ENCODE data around the gene PACRG. TPM values are rescaled to one million over a fixed set of nuclear protein-coding genes. Genes with fewer than 3 reads are reported as not detected.

The PACRG gene
- total and polyA plus RNA-seq, 2 experiments from 2014 or later, result not detected

DNA sequence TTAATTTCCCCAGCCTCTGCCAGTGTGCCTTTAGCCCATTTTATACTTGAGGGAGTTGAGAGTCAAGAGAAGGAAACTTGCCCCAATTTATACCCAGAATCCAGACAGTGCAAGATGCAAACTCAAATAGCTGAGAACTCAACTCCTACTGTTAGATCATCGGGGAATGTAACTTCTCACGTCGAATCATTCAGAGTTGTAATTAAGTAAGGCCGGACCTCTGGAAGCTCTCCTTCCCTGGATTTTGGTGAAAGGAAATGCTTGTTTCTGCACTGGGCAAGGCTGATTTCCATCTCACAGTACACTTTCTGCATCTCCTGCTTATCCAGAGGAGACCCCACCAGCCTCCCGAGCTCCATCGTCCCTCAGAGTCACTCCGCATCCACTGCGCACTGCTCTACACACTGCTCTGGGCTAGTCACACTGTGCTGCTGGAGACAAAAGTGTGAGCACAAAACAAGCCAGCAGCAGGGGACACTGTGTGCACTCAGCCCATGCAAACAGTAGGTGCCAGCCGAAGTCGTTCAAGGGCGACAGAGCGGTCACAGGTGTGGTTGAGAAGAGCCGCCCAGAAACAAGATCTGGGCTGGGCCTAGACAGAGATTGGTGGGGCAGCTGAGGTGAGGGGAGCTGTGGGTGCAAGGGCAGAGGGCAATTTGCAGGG lies 536.4 kb downstream of the PACRG start:
- Histone ChIP-seq H3K4me3 (no peak overlapping the region), H3K9me3 (ENCODE audit: low read depth) (no peaks in the 10 kb centered on the region), H3K27me3 (replicated peaks; ENCODE audit: insufficient read depth) (no peaks in the 10 kb centered on the region; the same call in 1 of the 2 replicates), H3K36me3 (ENCODE audit: low read depth) (no peaks in the 10 kb centered on the region), H4K20me1 (ENCODE audit: insufficient read depth) (no peaks in the 10 kb centered on the region), H3K27ac (no peak overlapping the region), H3K9ac (no peak overlapping the region), H3F3A (ENCODE audit: insufficient read depth) (no peaks in the 10 kb centered on the region), H3K4me1 (ENCODE audit: insufficient read depth) (no peaks in the 10 kb centered on the region), H3K4me2 (ENCODE audit: unreplicated experiment) (no peak overlapping the region), H3K9me2 (ENCODE audit: insufficient read depth) (no peaks in the 10 kb centered on the region), H3K79me2 (ENCODE audit: insufficient read depth) (no peaks in the 10 kb centered on the region), H2AFZ (no peak overlapping the region)
- no peak for DNase-seq
- in situ Hi-C loops (cut with MboI), result no loop called here
- WGBS, 2 experiments (ENCODE audit: low coverage in 1 of 2, low lambda C conversion rate in 2 of 2, missing lambda C conversion rate in 2 of 2), result 91% methylated on average over 13 of the region's 13 CpGs
- TF ChIP-seq EZH2 (IDR thresholded peaks at IDR 0.05; ENCODE audit: insufficient read depth, poor library complexity, severe bottlenecking), result no peak
- no peak for TF ChIP-seq EZH2phosphoT487 (IDR thresholded peaks at IDR 0.05; ENCODE audit: insufficient read depth, low read depth)

DNA sequence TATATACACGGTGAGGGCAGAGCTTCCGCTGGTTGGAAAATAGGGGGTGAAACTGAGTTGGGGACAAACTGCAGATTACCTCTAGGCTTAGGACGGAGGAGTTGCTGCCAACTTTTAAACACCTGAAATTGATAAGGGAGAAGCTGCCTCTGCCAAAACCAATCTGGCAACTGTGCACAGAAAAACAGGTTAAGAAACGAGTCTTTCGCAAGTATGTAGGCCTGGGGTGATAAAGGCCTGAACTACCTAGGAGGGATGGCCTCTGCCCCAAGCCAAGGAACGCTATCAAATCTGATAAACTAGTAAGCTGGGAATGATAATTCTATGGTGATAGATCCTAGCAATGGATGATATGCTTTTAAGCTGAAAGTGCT lies 536.9 kb downstream of the PACRG start:
- Histone ChIP-seq H3K9me3 (ENCODE audit: low read depth) (no peaks in the 10 kb centered on the region), H3K4me3 (no peak overlapping the region), H3K4me2 (ENCODE audit: unreplicated experiment) (no peak overlapping the region), H3F3A (ENCODE audit: insufficient read depth) (no peaks in the 10 kb centered on the region), H3K79me2 (ENCODE audit: insufficient read depth) (no peaks in the 10 kb centered on the region), H3K4me1 (ENCODE audit: insufficient read depth) (no peaks in the 10 kb centered on the region), H3K27ac (no peak overlapping the region), H3K9ac (no peak overlapping the region), H3K9me2 (ENCODE audit: insufficient read depth) (no peaks in the 10 kb centered on the region), H4K20me1 (ENCODE audit: insufficient read depth) (no peaks in the 10 kb centered on the region), H3K27me3 (replicated peaks; ENCODE audit: insufficient read depth) (no peaks in the 10 kb centered on the region; the same call in 1 of the 2 replicates), H3K36me3 (ENCODE audit: low read depth) (no peaks in the 10 kb centered on the region), H2AFZ (no peak overlapping the region)
- TF ChIP-seq EZH2phosphoT487 (IDR thresholded peaks at IDR 0.05; ENCODE audit: insufficient read depth, low read depth), result no peak
- no peak for TF ChIP-seq EZH2 (IDR thresholded peaks at IDR 0.05; ENCODE audit: insufficient read depth, poor library complexity, severe bottlenecking)
- DNase-seq, result no peak
- in situ Hi-C loops (cut with MboI), result no loop called here
- 68 to 70% methylated on average over 6 of the region's 6 CpGs for WGBS, 2 experiments (ENCODE audit: low coverage in 1 of 2, low lambda C conversion rate in 2 of 2, missing lambda C conversion rate in 2 of 2)

DNA sequence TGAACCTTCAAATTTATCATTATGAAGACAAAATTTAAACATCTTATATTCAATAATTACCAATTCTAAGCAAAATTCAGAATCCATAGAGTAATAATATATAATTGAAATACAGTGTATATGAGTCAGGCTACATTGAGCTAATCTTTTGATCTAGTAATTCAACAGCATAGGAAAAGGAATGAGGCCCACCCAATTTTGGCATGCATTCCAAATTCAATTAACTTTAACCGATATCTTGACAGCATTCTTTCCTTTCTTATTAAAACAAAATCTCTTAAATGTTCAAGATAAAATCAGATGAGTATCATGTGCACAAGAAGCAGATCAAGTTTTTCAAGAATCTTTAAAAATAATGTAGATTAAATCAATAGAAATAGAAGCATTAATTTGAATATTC lies 553.9 kb downstream of the PACRG start:
- Histone ChIP-seq H4K20me1 (ENCODE audit: insufficient read depth) (no peaks in the 10 kb centered on the region), H3F3A (ENCODE audit: insufficient read depth) (no peaks in the 10 kb centered on the region), H2AFZ (no peak overlapping the region), H3K27me3 (replicated peaks; ENCODE audit: insufficient read depth) (no peaks in the 10 kb centered on the region), H3K79me2 (ENCODE audit: insufficient read depth) (no peaks in the 10 kb centered on the region), H3K27ac (no peak overlapping the region), H3K4me3 (no peak overlapping the region), H3K9me3 (ENCODE audit: low read depth) (no peaks in the 10 kb centered on the region), H3K9me2 (ENCODE audit: insufficient read depth) (no peaks in the 10 kb centered on the region), H3K9ac (no peak overlapping the region), H3K36me3 (ENCODE audit: low read depth) (no peaks in the 10 kb centered on the region), H3K4me1 (ENCODE audit: insufficient read depth) (no peaks in the 10 kb centered on the region), H3K4me2 (ENCODE audit: unreplicated experiment) (no peak overlapping the region)
- 58 to 67% methylated on average over 1 of the region's 1 CpG for WGBS, 2 experiments (ENCODE audit: low coverage in 1 of 2, low lambda C conversion rate in 2 of 2, missing lambda C conversion rate in 2 of 2)
- no peak for DNase-seq
- in situ Hi-C loops (cut with MboI), result no loop called here
- TF ChIP-seq EZH2phosphoT487 (IDR thresholded peaks at IDR 0.05; ENCODE audit: insufficient read depth, low read depth) (no peak), EZH2 (IDR thresholded peaks at IDR 0.05; ENCODE audit: insufficient read depth, poor library complexity, severe bottlenecking) (no peak)

DNA sequence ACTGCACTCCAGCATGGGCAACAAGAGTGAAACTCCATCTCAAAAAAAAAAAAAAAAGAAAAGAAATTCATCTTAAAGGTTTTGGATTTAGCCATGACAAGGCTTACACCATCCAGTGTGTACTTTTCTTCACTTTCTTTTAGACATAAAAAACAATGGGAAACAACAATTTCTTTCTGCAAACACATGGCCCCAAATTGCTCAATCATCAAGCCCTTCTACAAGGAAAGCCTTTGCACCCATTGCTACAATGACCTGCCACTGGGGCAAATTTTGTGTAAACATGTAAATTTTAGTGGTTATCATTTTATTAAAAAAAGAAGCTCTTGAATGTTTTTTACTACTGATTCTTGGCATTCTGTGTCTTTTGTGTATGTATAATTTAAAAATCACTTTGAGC lies 554.9 kb downstream of the PACRG start:
- Histone ChIP-seq H3K9ac (no peak overlapping the region), H3K4me3 (no peak overlapping the region), H3K9me2 (ENCODE audit: insufficient read depth) (no peaks in the 10 kb centered on the region), H3F3A (ENCODE audit: insufficient read depth) (no peaks in the 10 kb centered on the region), H3K79me2 (ENCODE audit: insufficient read depth) (no peaks in the 10 kb centered on the region), H3K27ac (no peak overlapping the region), H3K9me3 (ENCODE audit: low read depth) (no peaks in the 10 kb centered on the region), H3K4me2 (ENCODE audit: unreplicated experiment) (no peak overlapping the region), H2AFZ (no peak overlapping the region), H4K20me1 (ENCODE audit: insufficient read depth) (no peaks in the 10 kb centered on the region), H3K27me3 (replicated peaks; ENCODE audit: insufficient read depth) (no peaks in the 10 kb centered on the region), H3K36me3 (ENCODE audit: low read depth) (no peaks in the 10 kb centered on the region), H3K4me1 (ENCODE audit: insufficient read depth) (no peaks in the 10 kb centered on the region)
- in situ Hi-C loops (cut with MboI), result no loop called here
- TF ChIP-seq EZH2phosphoT487 (IDR thresholded peaks at IDR 0.05; ENCODE audit: insufficient read depth, low read depth) (no peak), EZH2 (IDR thresholded peaks at IDR 0.05; ENCODE audit: insufficient read depth, poor library complexity, severe bottlenecking) (no peak)
- no peak for DNase-seq

DNA sequence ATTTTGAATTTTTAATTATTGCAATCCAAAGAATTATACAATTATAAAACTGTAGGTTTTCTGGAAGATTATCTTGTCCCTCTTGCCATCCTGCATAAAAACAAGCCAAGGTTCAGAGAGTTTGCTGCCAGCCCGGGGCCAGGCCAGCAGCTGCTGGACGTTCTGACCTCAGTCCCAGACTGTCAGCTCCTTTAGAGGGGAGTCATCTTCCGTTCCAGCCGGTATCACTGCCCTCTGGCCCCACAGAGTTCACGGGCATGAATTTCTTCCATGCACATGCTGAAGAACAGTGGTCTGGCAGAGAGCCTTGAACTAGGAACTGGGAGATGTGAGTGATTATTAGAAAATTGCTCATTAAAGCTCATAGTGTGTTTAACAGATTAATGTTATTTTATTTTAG lies 556.4 kb downstream of the PACRG start:
- Histone ChIP-seq H3K9ac (no peak overlapping the region), H3K9me2 (ENCODE audit: insufficient read depth) (no peaks in the 10 kb centered on the region), H3F3A (ENCODE audit: insufficient read depth) (no peaks in the 10 kb centered on the region), H4K20me1 (ENCODE audit: insufficient read depth) (no peaks in the 10 kb centered on the region), H3K4me3 (no peak overlapping the region), H3K36me3 (ENCODE audit: low read depth) (no peaks in the 10 kb centered on the region), H3K27ac (no peak overlapping the region), H2AFZ (no peak overlapping the region), H3K9me3 (ENCODE audit: low read depth) (no peaks in the 10 kb centered on the region), H3K4me2 (ENCODE audit: unreplicated experiment) (no peak overlapping the region), H3K27me3 (replicated peaks; ENCODE audit: insufficient read depth) (no peaks in the 10 kb centered on the region), H3K79me2 (ENCODE audit: insufficient read depth) (no peaks in the 10 kb centered on the region), H3K4me1 (ENCODE audit: insufficient read depth) (no peaks in the 10 kb centered on the region)
- in situ Hi-C loops (cut with MboI), result no loop called here
- 52 to 53% methylated on average over 5 of the region's 5 CpGs for WGBS, 2 experiments (ENCODE audit: low coverage in 1 of 2, low lambda C conversion rate in 2 of 2, missing lambda C conversion rate in 2 of 2)
- TF ChIP-seq EZH2 (IDR thresholded peaks at IDR 0.05; ENCODE audit: insufficient read depth, poor library complexity, severe bottlenecking) (no peak), EZH2phosphoT487 (IDR thresholded peaks at IDR 0.05; ENCODE audit: insufficient read depth, low read depth) (no peak)
- no peak for DNase-seq
